Left ventricle myocardium inferior (tissue), 1 donor: ENCODE measurements around the gene TTC31. TPM values are rescaled to one million over a fixed set of nuclear protein-coding genes. Genes with fewer than 3 reads are reported as not detected.

Experiments used
- DNase-seq: peaks from one replicate; pipeline ENCODE4 v3.0.0-alpha.2; 2020
- H3K27ac ChIP-seq: fragments of 200-600 bp; replicated peaks from 2 replicates; pipeline ENCODE4 v1.8.0; 2021
- H3K27me3 ChIP-seq: fragments of 200-600 bp; 2 replicates; pipeline ENCODE4 v1.8.0; 2021; ENCODE audit warnings: low read depth
- H3K36me3 ChIP-seq: fragments of 200-600 bp; 2 replicates; pipeline ENCODE4 v1.8.0; 2021
- H3K4me1 ChIP-seq: fragments of 200-600 bp; 2 replicates; pipeline ENCODE4 v1.8.0; 2021
- H3K4me3 ChIP-seq: fragments of 200-600 bp; 2 replicates; pipeline ENCODE4 v1.8.0; 2021; ENCODE audit warnings: mild to moderate bottlenecking, moderate library complexity
- H3K9me3 ChIP-seq: fragments of 200-600 bp; replicated peaks from 2 replicates; pipeline ENCODE4 v1.8.0; 2021
- intact Hi-C: fragments of 100-400 bp; cut with micrococcal nuclease; formaldehyde crosslinking; loops from one replicate; pipeline ENCODE4 v1.11.0; 2022
- total RNA-seq: library from RNA; stranded (reverse); fragmentation: NEBNext Ultra II Directional; extraction: Animal tissue kit (Norgen Biotek cat#: 25700); gene quantifications from one replicate; pipeline ENCODE4 v1.2.1, GENCODE V29; 2021
- TF ChIP-seq, protein P1 (sequence below): fragments of 200-600 bp; IDR thresholded peaks from 2 replicates; pipeline ENCODE4 v1.8.0; 2021; ENCODE audit warnings: antibody characterized with exemption, mild to moderate bottlenecking, borderline replicate concordance
- donor health status: DM: no; HTN: yes; CAD: no; lungs with severe emphysema.

Gene TTC31
- total RNA-seq, 1 donor from 2014 or later: 9.5 TPM

DNA sequence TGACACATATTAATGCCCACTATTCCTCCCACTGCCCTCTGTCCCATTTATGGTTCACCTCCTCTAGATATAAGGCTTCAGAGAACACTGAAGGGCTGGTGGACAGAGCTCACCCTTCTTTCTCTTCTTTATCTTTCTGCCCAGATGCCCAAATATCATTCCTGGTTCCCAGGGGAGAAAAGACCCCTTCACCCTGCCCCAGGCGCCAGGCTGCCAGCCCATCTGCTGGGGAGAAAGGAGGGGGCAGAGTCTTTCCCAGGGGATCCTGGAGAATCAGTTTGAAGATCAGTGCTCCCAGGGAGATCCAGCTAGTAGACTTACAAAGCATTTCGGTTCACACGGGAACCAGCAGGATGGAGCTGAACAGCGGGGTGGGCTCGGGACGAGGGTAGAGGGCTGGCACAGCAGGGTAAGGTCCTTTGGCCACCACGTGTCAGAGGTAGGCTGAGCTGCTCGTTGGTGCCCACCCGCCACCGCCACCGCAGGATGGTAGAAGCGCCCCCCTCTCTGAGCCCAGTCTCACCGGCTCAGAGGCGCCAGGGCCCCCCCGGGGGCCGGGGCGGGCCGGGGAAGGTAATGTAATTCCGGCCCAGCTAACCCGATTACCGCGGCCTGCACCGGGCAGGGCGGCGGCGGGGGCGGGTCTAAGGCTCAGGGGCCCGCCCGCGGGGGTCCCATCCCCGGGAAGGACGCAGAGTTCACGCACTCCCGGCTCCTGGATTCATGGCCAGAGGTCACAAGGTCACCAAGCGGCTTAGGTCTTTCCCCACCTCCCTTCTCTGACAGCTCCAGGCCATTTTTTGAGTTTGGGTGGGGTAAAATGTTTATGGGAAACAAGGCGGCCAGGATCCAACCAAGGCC lies 30.1 kb downstream of the TTC31 start:
- Histone ChIP-seq H3K4me3 (no peak overlapping the region), H3K36me3 (no peaks in the 10 kb centered on the region), H3K4me1 (peaks cover 39% of the 10 kb centered on the region), H3K27me3 (peaks cover 97% of the 10 kb centered on the region), H3K9me3 (no peaks in the 10 kb centered on the region), H3K27ac (no peak overlapping the region)
- no peak for DNase-seq
- TF ChIP-seq, protein P1, sequence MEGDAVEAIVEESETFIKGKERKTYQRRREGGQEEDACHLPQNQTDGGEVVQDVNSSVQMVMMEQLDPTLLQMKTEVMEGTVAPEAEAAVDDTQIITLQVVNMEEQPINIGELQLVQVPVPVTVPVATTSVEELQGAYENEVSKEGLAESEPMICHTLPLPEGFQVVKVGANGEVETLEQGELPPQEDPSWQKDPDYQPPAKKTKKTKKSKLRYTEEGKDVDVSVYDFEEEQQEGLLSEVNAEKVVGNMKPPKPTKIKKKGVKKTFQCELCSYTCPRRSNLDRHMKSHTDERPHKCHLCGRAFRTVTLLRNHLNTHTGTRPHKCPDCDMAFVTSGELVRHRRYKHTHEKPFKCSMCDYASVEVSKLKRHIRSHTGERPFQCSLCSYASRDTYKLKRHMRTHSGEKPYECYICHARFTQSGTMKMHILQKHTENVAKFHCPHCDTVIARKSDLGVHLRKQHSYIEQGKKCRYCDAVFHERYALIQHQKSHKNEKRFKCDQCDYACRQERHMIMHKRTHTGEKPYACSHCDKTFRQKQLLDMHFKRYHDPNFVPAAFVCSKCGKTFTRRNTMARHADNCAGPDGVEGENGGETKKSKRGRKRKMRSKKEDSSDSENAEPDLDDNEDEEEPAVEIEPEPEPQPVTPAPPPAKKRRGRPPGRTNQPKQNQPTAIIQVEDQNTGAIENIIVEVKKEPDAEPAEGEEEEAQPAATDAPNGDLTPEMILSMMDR: no peak
- intact Hi-C loops: no loop called here

DNA sequence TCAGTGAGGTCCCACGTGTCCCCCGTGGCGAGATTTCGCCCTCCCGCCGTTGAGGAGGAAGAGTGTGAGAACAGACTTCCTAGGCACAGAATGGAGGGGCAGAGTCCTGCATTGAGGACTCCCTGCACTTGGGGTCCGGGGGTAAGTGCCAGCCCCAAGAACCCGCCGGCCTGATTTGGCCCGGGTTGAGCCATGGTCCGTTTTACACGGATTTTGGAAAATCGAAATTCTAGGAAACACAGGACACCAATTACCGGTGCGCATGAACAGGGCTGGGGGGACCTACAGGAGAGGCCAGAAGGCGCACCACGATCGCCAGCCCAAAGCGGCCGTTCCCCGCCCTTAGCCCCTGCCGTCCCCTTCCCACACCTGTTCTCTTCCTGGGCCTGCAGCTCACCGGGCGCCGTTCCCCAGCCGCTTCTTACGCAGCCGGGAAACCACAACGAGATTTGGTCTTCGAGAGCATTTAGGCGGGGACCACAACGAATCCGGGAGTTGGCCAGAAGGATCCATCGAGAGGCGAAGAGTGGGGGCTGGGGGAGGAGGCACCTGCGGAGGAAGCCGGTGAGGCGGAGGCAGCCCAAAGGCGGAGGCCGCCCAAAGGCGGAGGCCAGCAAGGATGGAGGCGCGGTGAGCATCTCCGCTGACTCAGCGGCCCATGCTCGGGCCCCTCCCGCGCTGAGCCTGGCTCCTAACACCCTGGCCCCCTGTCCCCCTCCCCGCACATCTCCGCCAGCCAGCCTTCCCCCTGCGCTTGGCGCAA lies 30.9 kb downstream of the TTC31 start:
- H3K27me3 ChIP-seq: peaks cover 100% of the 10 kb centered on the region
- TF ChIP-seq, protein P1: no peak
- H3K9me3 ChIP-seq: no peaks in the 10 kb centered on the region
- H3K4me1 ChIP-seq: peaks cover 35% of the 10 kb centered on the region
- no peak for DNase-seq
- no peaks in the 10 kb centered on the region for H3K36me3 ChIP-seq
- intact Hi-C loops: no loop called here
- H3K4me3 ChIP-seq: peak overlapping the region; percentile 29
- no peak overlapping the region for H3K27ac ChIP-seq

DNA sequence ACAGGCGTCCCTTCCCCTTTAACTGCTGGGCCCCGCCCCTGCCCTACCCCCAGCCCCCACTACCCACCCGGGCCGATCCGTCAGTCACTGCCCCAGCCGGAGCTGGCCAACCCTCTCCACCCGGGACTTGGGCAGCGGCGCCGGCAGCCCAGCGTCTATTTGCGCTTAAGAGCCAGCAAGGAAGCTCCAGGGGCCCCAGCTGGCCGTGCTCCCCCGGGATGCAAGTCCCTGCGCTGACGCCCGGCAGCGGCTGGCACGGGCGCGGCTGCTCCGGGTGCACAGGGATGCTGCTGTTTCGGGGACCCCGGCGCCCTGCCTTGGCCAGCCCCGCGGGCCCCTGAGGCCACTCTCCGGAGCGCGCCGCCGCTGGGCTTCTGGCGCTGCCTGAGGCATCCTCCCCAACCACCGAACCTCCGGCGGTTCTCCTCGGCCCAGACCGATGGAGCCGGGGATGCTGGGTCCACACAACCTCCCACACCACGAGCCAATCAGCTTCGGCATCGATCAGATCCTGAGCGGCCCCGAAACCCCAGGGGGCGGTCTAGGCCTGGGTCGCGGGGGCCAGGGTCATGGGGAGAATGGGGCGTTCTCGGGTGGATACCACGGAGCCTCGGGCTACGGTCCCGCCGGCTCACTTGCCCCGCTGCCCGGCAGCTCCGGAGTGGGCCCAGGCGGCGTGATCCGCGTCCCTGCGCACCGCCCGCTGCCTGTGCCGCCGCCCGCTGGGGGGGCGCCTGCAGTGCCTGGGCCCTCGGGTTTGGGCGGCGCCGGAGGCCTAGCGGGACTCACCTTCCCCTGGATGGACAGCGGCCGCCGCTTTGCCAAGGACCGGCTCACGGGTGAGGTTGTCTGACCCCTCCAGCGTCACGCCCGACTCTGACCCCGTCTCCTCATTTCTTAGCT lies 31.7 kb downstream of the TTC31 start, which contains the start of gene TLX2:
Gene TLX2, plus strand, starts transcription at position 83 of the 903 bp plus-strand sequence. Its CDS starts 357 bp downstream, at position 440.
- no peak within 1 kb of the TSS for H3K27ac ChIP-seq
- intact Hi-C loops: no loop called here
- TF ChIP-seq, protein P1: no peak
- H3K9me3 ChIP-seq: no peaks in the 10 kb centered on the region
- peak within 1 kb of the TSS; percentile 29 for H3K4me3 ChIP-seq
- H3K27me3 ChIP-seq: peaks cover 100% of the 10 kb centered on the region
- H3K36me3 ChIP-seq: no peaks in the 10 kb centered on the region
- no peak for DNase-seq
- H3K4me1 ChIP-seq: peaks cover 35% of the 10 kb centered on the region

DNA sequence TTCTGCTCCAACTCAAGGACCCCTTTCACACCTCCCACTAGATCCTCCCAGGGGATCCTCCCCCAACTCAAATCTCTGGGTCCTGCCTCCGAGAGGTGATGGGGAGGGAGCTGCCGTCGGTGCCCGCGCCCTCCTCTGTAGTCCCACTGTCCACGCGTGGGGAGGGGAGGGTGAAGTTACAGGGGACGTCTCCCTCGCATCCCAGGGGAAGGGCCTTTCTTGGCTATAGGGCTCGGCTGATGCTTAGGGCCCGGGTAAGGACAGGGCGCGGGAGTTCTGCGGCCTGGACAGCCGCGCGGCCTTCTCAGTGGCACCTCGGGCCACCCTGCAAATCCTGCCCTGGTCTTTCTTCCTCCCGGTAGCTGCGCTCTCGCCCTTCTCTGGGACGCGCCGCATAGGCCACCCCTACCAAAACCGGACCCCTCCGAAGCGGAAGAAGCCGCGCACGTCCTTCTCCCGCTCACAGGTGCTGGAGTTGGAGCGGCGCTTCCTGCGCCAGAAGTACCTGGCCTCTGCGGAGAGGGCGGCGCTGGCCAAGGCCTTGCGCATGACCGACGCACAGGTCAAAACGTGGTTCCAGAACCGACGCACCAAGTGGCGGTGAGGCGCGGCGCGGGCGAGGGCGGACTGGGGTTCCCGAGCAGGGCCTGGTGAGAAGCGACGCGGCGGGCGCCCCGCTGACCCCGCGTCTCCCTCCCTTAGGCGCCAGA lies 32.5 kb downstream of the TTC31 start:
- no peak for DNase-seq
- TF ChIP-seq, protein P1: no peak
- no peaks in the 10 kb centered on the region for H3K9me3 ChIP-seq
- intact Hi-C loops: no loop called here
- H3K4me3 ChIP-seq: peak overlapping the region; percentile 64
- H3K36me3 ChIP-seq: no peaks in the 10 kb centered on the region
- H3K27me3 ChIP-seq: peaks cover 100% of the 10 kb centered on the region
- H3K4me1 ChIP-seq: peaks cover 35% of the 10 kb centered on the region
- no peak overlapping the region for H3K27ac ChIP-seq
